GM19463 (cell line): ENCODE measurements around the gene SMIM10L2A.
"Not testable (repeated sequence)": the region's sequence is repeated elsewhere in the genome, so short reads cannot be mapped to it uniquely, and the experiment has no call there.

Experiments used
- ATAC-seq: cut with Tn5 transposase; IDR thresholded peaks from one replicate; pipeline ENCODE4 v1.9.1; 2021; ENCODE audit warnings: mild to moderate bottlenecking, moderate library complexity; ENCODE audit not compliant: unreplicated experiment

Gene SMIM10L2A

GRCh38 chrX:135421537-135421931 is 210 bp upstream of the SMIM10L2A start:
- ATAC-seq = peak; percentile 92

DNA sequence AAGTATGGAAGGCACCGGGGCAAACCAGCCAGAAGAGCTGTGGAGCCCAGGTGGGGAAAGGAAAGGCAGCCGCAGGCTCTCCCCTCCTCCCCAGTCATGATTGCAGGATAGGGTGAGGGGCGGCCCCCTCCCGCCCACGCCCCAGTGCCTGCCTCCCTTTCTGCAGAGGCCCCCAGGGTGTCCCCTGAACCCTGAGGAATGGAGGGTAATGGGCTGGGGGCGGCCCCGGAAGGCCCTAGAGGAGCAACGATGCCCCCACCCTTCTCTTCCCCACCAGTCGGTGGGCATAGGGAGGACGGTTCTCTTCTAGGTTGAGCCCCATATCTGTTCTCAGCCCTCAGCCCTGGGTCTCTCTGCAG is 1.0 kb downstream of the SMIM10L2A start:
- ATAC-seq = not testable (repeated sequence)

DNA sequence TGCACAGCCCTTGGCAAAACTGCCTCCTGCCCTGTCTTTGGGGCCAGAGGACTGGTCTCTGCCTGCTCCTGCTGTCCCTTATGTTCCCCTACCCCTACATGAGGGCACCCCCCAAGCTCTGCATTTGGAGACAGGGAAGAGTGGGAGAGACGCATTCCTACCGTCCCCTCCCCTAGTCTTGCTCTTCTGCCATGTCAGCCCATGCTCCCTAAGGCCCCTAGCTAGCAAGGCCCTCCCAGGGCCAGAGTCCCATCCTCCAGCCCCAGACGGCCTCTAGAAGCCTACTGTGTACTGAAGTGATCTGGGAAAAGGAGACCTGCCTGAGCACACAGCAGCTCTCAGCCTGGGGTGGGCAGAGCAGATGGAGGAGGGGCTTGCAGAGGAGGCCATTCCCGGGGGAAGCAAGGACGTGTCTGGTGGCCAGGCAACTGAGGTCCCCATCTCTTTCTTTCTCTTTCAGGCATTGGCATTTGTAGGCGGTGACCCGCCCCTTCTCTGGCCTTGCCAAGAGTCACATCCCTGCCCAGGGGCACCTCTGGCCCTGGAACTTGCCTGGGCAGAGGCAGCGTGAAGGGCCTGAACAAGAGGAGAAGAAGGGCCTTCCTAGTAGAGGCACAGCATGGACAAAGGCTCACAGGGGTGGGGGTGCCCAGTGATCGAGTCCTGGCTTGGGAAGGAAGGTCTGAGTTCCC is 1.6 kb downstream of the SMIM10L2A start:
- ATAC-seq = not testable (repeated sequence)

GRCh38 chrX:135424469-135424868 is 2.7 kb downstream of the SMIM10L2A start:
- no peak for ATAC-seq

DNA sequence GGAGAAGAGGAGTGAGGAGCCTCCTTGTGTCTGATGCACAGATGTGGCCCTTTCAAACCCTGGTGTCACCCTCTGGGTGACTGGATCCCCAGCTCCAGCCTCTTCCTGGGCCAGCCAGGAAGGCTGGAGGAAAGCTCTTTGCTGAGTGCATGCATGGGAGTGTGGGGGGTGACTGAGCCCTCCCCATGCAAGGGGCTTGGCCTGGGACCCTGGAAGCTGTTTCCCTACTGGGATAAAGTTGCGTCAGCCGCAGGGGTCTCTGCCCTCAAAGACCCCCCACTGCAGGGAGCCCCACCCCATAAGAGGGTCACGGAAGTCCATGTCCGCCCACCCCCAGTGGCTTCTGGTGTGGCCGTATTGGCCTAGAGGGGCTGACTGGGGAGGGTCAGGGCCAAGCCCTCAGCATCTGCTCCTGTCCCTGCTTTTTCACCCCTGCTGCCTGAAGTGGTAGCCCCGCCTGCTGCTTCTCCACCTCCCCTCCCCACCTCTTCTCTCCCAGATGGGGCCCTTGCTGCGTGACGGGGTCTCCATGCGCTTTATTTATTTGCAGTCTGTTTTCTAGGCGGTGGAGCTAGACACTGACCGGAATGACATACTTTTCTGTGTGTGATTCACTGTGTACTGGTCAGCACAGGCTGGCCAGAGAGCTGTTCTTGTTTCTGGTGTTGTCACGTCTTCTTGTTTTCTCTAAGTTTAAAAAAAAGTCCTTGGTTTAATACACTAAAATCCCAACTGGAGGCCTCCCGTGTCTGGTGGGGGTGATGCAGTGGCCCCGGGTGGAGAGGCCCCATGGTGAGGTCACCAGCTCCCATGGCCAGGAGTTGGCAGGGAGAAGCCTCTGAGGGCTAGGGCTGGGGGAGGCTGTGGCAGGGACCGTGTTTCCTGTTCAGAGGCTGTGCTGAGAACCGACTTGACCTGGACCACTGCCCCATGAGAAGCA is 3.6 kb downstream of the SMIM10L2A start:
- no peak for ATAC-seq

DNA sequence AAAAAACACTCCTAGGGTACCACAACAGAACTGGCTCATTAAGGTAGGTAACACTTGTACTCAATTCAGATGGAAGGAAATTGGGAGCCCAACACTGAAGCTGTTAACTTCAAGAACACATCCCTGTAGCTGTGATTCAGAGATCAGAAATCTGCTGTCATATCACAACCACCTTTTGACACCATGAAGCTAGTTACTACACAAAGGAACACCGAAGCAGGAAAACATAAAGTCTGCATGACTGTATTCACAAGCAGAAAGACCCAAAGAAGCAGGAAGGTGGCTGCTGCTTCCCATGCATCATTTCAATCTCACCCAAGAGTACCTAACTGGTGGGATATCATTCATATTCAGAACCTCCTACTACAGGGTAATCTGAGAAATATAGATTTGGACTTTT is 7.7 kb downstream of the SMIM10L2A start:
- no peak for ATAC-seq

DNA sequence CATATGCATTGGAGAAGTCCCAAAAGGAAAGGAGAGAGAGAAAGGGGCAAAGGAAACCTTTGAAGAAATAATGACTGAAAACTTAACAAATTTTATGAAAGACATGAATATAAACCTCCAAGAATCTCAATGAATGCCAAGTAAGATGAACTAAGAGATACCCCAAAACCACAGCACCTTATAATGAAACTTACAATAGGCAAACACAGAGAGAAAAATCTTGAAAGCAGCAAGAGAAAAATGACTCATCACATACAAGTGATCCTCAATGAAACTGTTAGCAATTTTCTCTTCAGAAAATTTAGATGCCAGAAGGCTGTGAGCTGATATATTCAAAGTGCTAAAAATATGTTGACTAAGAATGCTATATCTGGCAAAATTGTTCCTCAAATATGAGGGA is 10.1 kb downstream of the SMIM10L2A start:
- no peak for ATAC-seq

- no peak for ATAC-seq
Observed at GRCh38 chrX:135432453-135432852, 10.7 kb downstream of the SMIM10L2A start.

GRCh38 chrX:135432881-135433521 is 11.3 kb downstream of the SMIM10L2A start:
- ATAC-seq = no peak

GRCh38 chrX:135433531-135434257 is 11.9 kb downstream of the SMIM10L2A start:
- ATAC-seq = no peak

DNA sequence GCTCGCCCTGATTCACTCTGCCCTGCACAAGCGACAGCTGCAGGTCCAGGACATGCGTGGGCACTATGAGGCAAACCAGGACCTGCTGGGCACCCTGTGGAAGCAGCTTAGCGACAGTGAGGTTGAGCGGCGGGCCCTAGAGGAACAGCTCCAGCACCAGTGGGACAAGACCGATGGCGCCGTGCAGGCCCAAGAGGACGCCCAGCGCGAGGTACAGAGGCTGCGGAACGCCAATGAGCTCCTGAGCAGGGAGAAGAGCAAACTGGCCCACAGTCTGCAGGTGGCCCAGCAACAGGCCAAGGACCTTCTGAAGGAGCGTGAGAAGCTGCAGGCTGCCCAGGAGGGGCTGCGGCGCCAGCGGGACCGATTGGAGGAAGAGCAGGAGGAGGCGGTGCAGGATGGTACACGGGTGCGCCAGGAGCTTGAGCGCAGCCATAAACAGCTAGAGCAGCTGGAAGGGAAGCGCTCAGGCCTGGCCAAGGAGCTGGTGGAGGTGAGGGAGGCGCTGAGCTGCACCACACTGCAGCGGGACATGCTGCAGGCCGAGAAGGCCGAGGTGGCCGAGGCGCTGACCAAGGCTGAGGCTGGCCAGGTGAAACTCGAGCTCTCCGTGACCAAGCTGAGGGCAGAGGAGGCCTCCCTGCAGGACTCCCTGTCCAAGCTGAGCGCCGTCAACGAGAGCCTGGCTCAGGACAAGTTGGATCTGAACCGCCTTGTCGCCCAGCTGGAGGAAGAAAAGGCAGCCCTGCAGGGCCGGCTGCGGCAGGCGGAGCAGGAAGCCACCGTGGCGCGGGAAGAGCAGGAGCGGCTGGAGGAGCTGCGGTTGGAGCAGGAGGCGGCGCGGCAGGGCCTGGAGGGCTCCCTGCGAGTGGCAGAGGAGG is 12.8 kb downstream of the SMIM10L2A start:
- ATAC-seq = no peak

DNA sequence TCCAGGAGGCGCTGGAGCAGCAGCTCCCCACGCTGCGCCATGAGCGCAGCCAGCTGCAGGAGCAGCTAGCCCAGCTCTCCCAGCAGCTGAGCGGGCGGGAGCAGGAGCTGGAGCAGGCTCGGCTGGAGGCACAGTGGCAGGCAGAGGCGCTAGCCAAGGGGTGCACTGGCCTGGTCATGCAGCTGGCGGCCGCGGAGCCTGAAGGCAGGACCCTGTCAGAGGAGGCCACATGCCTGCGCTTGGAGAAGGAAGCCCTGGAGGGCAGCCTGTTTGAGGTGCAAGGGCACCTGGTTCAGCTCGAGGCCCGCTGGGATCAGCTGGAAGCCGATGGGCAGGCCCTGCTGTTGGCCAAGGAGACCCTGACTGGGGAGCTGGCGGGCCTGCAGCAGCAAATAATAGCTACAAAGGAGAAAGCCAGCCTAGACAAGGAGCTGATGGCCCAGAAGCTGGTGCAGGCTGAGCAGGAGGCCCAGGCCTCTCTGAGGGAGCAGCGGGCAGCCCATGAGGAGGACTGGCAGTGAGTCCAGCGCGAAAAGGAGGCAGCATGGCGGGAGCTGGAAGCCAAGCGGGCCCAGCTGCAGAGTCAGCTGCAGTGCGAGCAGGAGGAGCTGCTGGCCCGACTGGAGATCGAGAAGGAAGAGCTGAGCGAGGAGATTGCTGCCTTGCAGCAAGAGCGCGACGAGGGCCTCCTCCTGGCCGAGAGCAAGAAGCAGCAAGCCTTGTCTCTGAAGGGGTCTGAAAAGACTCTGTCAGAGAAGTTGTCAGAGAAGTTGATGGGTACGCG is 13.6 kb downstream of the SMIM10L2A start:
- ATAC-seq = no peak

DNA sequence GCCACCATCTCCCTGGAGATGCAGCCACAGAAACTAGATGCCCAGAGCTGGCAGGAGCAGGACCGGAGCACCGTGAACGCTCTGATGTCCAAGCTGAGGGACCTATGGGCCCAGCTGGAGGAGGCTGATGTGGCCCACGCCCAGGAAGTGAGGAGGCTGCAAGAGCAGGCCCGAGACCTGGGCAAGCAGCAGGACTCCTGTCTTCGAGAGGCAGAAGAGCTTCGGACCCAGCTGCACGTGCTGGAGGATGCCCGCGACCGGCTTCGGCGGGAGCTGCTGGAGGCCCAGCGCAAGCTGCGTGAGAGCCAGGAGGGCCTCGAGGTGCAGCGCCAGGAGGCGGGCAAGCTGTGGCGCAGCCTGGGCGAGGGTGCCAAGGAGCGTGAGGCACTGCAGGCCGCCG is 14.2 kb downstream of the SMIM10L2A start:
- no peak for ATAC-seq

DNA sequence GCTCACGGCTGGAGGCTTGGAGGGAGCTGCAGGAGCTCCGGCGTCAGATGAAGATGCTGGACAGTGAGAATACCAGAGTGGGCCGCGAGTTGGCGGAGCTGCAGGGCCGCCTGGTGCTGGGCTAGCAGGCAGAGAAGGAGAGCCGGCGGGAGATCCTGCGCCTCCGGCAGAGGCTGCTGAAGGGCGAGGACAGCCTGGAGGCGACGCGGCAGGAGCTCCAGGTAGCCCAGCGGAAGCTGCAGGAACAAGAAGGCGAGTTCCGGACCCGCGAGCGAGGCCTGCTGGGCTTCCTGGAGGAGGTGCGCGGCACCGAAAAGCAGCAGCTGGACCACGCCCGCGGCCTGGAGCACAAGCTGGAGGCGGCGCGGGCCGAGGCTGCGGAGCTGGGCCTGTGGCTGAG is 14.7 kb downstream of the SMIM10L2A start:
- ATAC-seq = no peak

DNA sequence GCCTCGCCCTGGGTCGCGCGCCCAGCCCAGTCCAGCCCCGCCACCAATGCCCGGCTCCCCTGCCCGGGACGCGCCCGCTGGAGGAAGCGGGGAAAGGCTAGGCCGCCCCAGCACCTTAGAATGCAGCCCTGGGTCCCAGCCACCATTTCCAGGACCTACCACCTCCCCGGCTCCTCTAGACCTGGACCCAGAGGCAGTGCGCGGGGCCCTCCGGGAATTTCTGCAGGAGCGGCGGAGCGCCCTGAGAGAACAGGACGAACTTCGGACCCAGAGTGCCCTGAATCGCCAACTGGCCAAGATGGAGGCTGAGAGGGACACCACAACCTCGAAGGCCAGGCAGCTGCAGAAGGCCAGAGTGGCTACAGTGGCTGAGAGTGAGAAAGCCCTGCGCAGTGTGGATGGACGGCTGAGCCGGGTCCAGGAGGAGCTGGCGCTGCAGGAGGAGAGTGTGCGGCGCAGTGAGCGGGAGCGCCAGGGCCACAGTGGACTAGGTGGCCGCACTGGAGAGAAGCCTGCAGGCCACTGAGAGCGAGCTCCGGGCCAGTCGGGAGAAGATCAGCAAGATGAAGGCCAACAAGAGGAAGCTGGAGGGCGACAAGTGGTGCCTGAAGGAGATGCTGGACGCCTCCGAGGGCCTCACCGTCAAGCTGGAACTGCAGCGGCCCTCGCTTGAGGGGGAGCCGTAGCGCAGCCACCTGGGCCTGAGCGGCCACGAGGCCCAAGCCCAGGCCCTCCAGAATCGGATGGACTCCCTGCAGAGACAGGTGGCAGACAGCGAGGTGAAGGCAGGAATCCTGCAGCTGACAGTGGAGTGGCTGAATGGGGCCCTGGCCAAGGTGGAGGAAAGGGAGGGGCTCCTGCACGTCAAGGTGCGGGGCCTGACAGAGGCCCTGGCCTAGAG is 15.5 kb downstream of the SMIM10L2A start:
- ATAC-seq = no peak

- ATAC-seq = no peak
Observed at GRCh38 chrX:135437867-135438733, 16.4 kb downstream of the SMIM10L2A start.

GRCh38 chrX:135438734-135439043 is 16.9 kb downstream of the SMIM10L2A start:
- ATAC-seq = no peak
